Naive thymus-derived CD4-positive, alpha-beta T cell (primary cell): ENCODE results near the gene CGNL1. TPM values are rescaled to one million over a fixed set of nuclear protein-coding genes. Genes with fewer than 3 reads are reported as not detected.

Source experiments
- ATAC-seq: fragments of 150-1000 bp; cut with Tn5 transposase; 2 replicates; pipeline ENCODE4 v1.10.0; 2021; ENCODE audit warnings: mild to moderate bottlenecking, moderate library complexity
- CTCF ChIA-PET: fragments of 350-600 bp; sonication (Branson Sonifier 250); formaldehyde crosslinking; loops from one replicate; lab custom pipeline; 2021; ENCODE audit warnings: antibody characterized with exemption; lab: Charles Lee
- POLR2A ChIA-PET: fragments of 350-600 bp; sonication (Branson Sonifier 250); formaldehyde crosslinking; loops from one replicate; lab custom pipeline; 2021; ENCODE audit warnings: antibody characterized with exemption, inconsistent platforms; lab: Charles Lee
- DNase-seq, 9 donors: peaks; one replicate each; pipeline versions ENCODE4 v3.0.0 to v3.0.0-alpha.2; 2020 to 2022; ENCODE audit warnings: mixed read lengths in 1 of 9
- H3K27ac ChIP-seq: one replicate; pipeline ENCODE4 v1.7.0; 2013; ENCODE audit warnings: mild to moderate bottlenecking, low read depth, low read length, moderate library complexity
- H3K27me3 ChIP-seq, 2 donors: one replicate each; pipeline ENCODE4 v1.7.0; 2013; ENCODE audit warnings: low read length in 2 of 2, mild to moderate bottlenecking in 2 of 2, moderate library complexity in 2 of 2; ENCODE audit not compliant: control insufficient read depth in 2 of 2, insufficient read depth in 2 of 2
- H3K36me3 ChIP-seq, 3 experiments: 1 replicate in 2 of 3; 2 replicates in 1 of 3; pipeline ENCODE4 v1.7.0; 2013; ENCODE audit warnings: low read length in 3 of 3, mild to moderate bottlenecking in 3 of 3, moderate library complexity in 1 of 3; ENCODE audit not compliant: insufficient read depth in 3 of 3, control insufficient read depth in 2 of 3
- H3K4me1 ChIP-seq, 2 donors: one replicate each; pipeline ENCODE4 v1.7.0; 2013; ENCODE audit warnings: low read length in 2 of 2, mild to moderate bottlenecking in 2 of 2, moderate library complexity in 1 of 2; ENCODE audit not compliant: control insufficient read depth in 2 of 2, insufficient read depth in 2 of 2
- H3K4me3 ChIP-seq: 2 replicates; pipeline ENCODE4 v1.7.0; 2013; ENCODE audit warnings: mild to moderate bottlenecking, low read length
- H3K9me3 ChIP-seq, 3 experiments: 1 replicate in 2 of 3; 2 replicates in 1 of 3; pipeline ENCODE4 v1.7.0; 2013; ENCODE audit warnings: low read length in 3 of 3; ENCODE audit not compliant: control insufficient read depth in 2 of 3
- H3K27ac Mint-ChIP-seq, 9 donors: one replicate each; pipeline ENCODE4 v1.8.0; 2020 to 2022; ENCODE audit warnings: mixed read lengths in 9 of 9, mild to moderate bottlenecking in 8 of 9, moderate library complexity in 5 of 9, inconsistent platforms in 2 of 9
- H3K27me3 Mint-ChIP-seq, 5 donors: one replicate each; pipeline ENCODE4 v1.8.0; 2021 to 2022; ENCODE audit warnings: mixed read lengths in 5 of 5, mild to moderate bottlenecking in 1 of 5
- H3K36me3 Mint-ChIP-seq, 5 donors: one replicate each; pipeline ENCODE4 v1.8.0; 2020 to 2022; ENCODE audit warnings: mixed read lengths in 5 of 5, mild to moderate bottlenecking in 3 of 5, inconsistent platforms in 1 of 5
- H3K4me1 Mint-ChIP-seq, 7 donors: one replicate each; pipeline ENCODE4 v1.8.0; 2020 to 2022; ENCODE audit warnings: mixed read lengths in 7 of 7, mild to moderate bottlenecking in 3 of 7, inconsistent platforms in 1 of 7
- H3K4me3 Mint-ChIP-seq, 10 donors: one replicate each; pipeline ENCODE4 v1.8.0; 2020 to 2022; ENCODE audit warnings: mild to moderate bottlenecking in 10 of 10, mixed read lengths in 10 of 10, moderate library complexity in 6 of 10, inconsistent platforms in 2 of 10
- H3K9me3 Mint-ChIP-seq, 11 donors: one replicate each; pipeline ENCODE4 v1.8.0; 2020 to 2022; ENCODE audit warnings: mixed read lengths in 11 of 11, mild to moderate bottlenecking in 4 of 11, inconsistent platforms in 1 of 11, moderate library complexity in 1 of 11
- intact Hi-C, 2 donors: fragments of 100-400 bp; cut with micrococcal nuclease; formaldehyde crosslinking; loops; one replicate each; pipeline ENCODE4 v1.15.1; 2023
- polyA plus RNA-seq, 2 donors: library from polyadenylated mRNA; unstranded; fragments of 300-500 nt; fragmentation: Illumina TruSeq; gene quantifications; one replicate each; pipeline ENCODE4 v1.2.3, GENCODE V29; 2021
- total RNA-seq, 6 experiments: library from RNA in 5 of 6; stranded (reverse) in 5 of 6; gene quantifications; 1 replicate in 5 of 6; 2 replicates in 1 of 6; pipeline ENCODE4 v1.2.3 and lab custom pipeline; 2021 to 2026

Gene CGNL1
- total and polyA plus RNA-seq, 7 experiments from 2014 or later = not detected

DNA sequence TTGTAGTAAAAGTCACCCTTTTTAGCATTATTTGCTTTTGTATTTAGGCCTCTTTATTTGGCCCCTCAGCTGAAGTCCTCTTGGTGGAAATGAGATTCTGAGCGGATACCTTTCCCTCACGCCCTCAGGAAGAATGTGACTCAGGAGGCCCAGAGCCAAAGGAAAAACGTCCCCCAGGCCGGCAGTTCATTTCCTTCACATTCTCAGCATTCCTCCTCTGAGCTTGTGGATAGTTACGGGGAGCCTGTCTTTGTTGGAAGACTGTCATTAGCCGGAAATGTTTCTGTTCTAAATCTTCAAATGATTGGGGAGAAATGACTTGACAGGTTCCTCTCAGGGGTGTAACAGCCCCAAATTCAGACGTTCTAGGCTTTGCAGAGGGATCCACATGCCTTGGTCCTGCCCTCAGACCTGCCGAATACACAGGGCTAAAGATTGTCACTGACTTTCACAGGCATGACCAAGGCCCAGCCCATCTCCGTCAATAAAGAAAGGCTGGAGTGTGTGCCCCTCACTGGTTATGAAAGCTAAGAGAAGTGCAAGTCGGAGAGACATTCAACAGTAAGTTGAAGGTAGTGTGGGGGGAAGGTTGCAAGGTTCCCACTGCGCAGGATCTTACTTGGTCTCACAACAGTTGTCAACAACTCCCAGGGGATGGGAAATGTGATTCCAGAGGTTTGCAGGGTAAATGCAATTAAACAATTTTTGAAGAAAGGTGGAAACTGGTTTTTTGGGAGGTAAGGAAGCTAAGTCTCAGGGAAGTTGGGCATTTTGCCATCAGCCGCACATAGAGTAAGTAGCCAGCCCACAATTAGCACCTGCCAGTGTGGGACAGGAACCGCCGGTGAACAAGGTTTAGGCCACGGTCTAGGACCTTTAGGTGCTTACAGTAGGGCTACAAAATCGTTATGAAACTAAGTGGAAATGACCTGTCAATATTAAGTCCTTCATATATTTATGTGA is 175.7 kb downstream of the CGNL1 start:
- no peak for DNase-seq
- intact Hi-C loops = no loop called here
- H3K27ac Mint-ChIP-seq = no peak overlapping the region

DNA sequence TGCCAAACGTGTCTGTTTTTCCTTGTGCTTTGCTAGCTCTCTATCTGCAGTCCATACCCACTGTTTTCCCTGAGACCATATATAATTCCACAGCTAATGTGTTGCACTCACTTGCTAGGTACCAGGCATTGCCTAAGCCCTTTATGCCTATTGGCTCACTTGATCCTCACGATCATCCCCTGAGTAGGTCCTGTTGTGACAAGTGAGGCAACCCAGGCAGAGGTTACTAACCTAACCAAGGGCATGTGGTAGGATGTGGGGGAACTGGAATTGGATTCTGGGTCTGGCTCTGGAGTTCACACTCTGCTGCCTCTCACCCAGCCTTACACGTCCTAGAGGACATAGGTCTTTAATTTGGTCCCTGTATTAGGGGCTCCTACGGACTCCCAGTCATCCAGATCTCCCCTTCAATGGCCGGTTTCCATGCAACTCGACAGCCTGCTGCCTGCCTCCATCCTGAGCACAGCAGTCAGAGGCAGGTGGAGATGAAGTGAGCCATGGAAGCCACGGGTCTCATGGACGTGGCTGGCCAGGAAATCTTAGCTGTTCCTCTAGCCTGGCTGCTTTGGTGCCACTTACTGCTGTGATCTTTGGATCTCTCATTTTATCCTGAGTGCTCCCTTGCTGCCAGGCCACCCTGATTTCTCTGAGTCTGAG is 176.5 kb downstream of the CGNL1 start:
- intact Hi-C loops = no loop called here
- Histone ChIP-seq H3K4me1 (no peaks in the 10 kb centered on the region), H3K27me3 (no peaks in the 10 kb centered on the region), H3K27ac (no peak overlapping the region), H3K36me3 (no peaks in the 10 kb centered on the region), H3K4me3 (no peak overlapping the region), H3K9me3 (no peaks in the 10 kb centered on the region)
- Mint-ChIP-seq H3K4me3 (no peak overlapping the region), H3K27me3 (peaks cover 0 to 15% (median 0%) of the 10 kb centered on the region in 5 donors), H3K4me1 (peaks cover 0 to 2% (median 0%) of the 10 kb centered on the region in 7 donors), H3K27ac (no peak overlapping the region), H3K9me3 (no peaks in the 10 kb centered on the region), H3K36me3 (no peaks in the 10 kb centered on the region)
- POLR2A ChIA-PET = no interaction called here
- CTCF ChIA-PET = no interaction called here
- ATAC-seq (no peak), DNase-seq (no peak)

More for the DNA sequence above, 175.7 kb downstream of the CGNL1 start:
- Histone ChIP-seq H3K4me1 (no peaks in the 10 kb centered on the region), H3K9me3 (no peaks in the 10 kb centered on the region), H3K27ac (no peak overlapping the region), H3K36me3 (no peaks in the 10 kb centered on the region), H3K27me3 (no peaks in the 10 kb centered on the region), H3K4me3 (no peak overlapping the region)
- H3K4me3 Mint-ChIP-seq = no peak overlapping the region
- ChIA-PET POLR2A (no interaction called here), CTCF (no interaction called here)
- H3K27me3 Mint-ChIP-seq = peaks cover 0 to 15% (median 0%) of the 10 kb centered on the region in 5 donors
- no peak for ATAC-seq
- no peaks in the 10 kb centered on the region for H3K36me3 Mint-ChIP-seq
- H3K4me1 Mint-ChIP-seq = peaks cover 0 to 2% (median 0%) of the 10 kb centered on the region in 7 donors
- no peaks in the 10 kb centered on the region for H3K9me3 Mint-ChIP-seq

DNA sequence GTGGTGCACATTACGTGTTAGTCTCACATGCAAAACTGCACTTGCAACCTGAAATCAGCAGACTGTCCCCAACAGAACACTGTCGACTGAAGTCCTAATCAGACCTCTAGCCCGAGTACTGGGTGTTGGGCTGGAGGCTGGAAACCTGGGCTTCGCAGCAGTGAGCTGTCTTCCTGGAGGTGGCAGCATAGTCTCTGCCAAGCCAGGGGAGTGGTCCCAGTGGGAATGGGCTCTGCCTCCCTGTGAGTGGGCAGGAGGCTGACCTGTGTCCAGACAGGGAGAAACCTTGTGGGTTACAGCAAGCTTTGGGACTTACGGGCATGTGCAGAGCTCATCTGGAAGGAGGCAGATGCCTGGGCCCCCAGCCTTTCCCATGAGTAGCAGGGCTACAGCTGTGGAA is 177.2 kb downstream of the CGNL1 start:
- Mint-ChIP-seq H3K4me1 (peaks cover 0 to 2% (median 0%) of the 10 kb centered on the region in 7 donors), H3K36me3 (no peaks in the 10 kb centered on the region), H3K27me3 (peaks cover 0 to 15% (median 0%) of the 10 kb centered on the region in 5 donors), H3K4me3 (no peak overlapping the region), H3K27ac (no peak overlapping the region), H3K9me3 (no peaks in the 10 kb centered on the region)
- ATAC-seq (no peak), DNase-seq (no peak)
- Histone ChIP-seq H3K9me3 (no peaks in the 10 kb centered on the region), H3K36me3 (no peaks in the 10 kb centered on the region), H3K27ac (no peak overlapping the region), H3K4me3 (no peak overlapping the region), H3K27me3 (no peaks in the 10 kb centered on the region), H3K4me1 (no peaks in the 10 kb centered on the region)
- intact Hi-C loops = no loop called here
- ChIA-PET POLR2A (no interaction called here), CTCF (no interaction called here)

DNA sequence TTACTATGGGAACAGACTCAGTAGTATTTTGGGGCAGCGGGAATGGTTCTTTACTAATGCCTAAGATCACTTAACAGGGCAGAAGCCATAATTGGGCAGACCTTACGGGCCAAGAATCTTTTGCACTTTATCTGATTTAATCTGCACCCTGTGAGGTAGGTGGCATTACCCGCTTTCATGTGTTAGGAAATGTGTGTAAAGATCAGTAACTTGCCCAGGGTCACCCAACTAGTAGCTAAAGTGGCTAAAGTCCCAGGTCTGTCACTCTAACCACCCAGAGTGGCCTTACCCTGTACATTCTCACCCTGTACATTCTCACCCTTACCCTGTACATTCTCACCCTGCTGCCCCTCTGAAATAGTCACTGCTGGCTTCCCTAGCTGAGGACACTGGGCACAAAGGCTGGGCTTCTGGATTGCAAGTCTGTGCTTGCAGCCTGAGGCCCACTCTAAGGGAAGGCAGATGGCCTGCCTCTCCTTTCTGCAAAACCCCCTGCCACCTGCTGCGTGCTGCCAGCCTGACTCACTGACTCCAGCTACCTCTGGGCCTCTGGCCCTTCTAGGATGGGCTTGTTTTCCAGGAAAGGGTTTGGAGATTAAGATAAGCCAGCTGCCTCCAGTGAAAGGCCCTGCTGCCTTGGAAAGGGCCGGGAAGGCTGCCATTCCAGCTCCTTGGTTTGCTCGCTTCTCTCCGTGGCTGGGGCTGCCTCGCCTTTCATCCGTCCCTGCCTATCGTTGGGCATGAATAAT is 177.9 kb downstream of the CGNL1 start:
- Histone ChIP-seq H3K27ac (no peak overlapping the region), H3K4me1 (no peaks in the 10 kb centered on the region), H3K9me3 (no peaks in the 10 kb centered on the region), H3K4me3 (no peak overlapping the region), H3K36me3 (no peaks in the 10 kb centered on the region), H3K27me3 (no peaks in the 10 kb centered on the region)
- Mint-ChIP-seq H3K27ac (no peak overlapping the region), H3K27me3 (peaks cover 0 to 15% (median 0%) of the 10 kb centered on the region in 5 donors), H3K36me3 (no peaks in the 10 kb centered on the region), H3K4me1 (peaks cover 0 to 2% (median 0%) of the 10 kb centered on the region in 7 donors), H3K9me3 (no peaks in the 10 kb centered on the region), H3K4me3 (no peak overlapping the region)
- ChIA-PET CTCF (interaction anchor here (0.6 kb wide), 1 partner anchor 1323 kb away, joined by 4 read pairs; no protein-coding TSS in a partner anchor), POLR2A (no interaction called here)
- intact Hi-C loops = no loop called here
- ATAC-seq = no peak
- no peak for DNase-seq

DNA sequence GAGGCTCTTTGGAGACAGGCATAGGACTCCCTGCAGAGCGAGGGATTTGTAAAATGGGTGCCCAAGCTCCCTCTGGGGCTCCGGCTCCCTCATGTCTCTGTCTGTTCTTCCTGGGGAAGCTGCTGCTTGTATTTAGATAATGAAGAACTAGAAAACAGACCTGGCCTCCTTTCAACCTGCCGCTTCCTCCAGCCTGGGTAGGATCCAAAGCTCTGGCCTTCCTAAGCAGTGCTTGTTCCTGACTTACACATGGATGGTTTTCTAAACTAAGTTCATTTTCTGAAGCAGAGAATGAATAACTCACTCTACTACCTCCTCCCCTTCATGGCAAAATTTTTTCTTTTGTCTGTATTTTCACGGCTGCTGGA is 178.5 kb downstream of the CGNL1 start:
- no peak overlapping the region for H3K4me3 ChIP-seq
- POLR2A ChIA-PET = no interaction called here
- no peaks in the 10 kb centered on the region for H3K4me1 ChIP-seq
- no peak overlapping the region for H3K27ac ChIP-seq
- no peaks in the 10 kb centered on the region for H3K36me3 Mint-ChIP-seq
- no peaks in the 10 kb centered on the region for H3K9me3 Mint-ChIP-seq
- DNase-seq (no peak), ATAC-seq (no peak)
- intact Hi-C loops = no loop called here
- H3K27me3 Mint-ChIP-seq = peaks cover 0 to 15% (median 0%) of the 10 kb centered on the region in 5 donors
- H3K4me1 Mint-ChIP-seq = peaks cover 0 to 2% (median 0%) of the 10 kb centered on the region in 7 donors
- no peaks in the 10 kb centered on the region for H3K9me3 ChIP-seq
- CTCF ChIA-PET = interaction anchor here (0.6 kb wide), 1 partner anchor 1322 kb away, joined by 4 read pairs; no protein-coding TSS in a partner anchor
- no peaks in the 10 kb centered on the region for H3K27me3 ChIP-seq
- H3K4me3 Mint-ChIP-seq = no peak overlapping the region
- H3K36me3 ChIP-seq = no peaks in the 10 kb centered on the region
- no peak overlapping the region for H3K27ac Mint-ChIP-seq

DNA sequence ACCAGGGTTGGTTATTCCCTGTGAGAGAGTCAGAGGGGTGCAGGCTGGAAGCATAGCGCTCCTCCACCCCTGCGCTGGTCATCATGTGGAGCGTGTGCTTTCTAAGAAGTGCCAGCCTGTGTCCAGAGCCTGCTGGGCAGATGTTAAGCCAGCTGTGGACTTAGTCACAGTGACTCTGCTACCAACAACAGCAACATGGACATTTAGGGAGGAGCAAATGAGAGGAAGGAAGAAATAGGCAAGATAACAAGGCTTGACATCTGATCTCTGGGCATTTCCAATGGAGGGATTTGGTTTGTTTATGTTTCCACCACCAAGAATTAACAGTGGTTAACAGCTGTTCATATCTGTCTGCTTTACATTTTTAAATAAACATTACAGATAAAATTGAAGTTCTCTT is 179.0 kb downstream of the CGNL1 start:
- no peaks in the 10 kb centered on the region for H3K4me1 ChIP-seq
- H3K36me3 Mint-ChIP-seq = no peaks in the 10 kb centered on the region
- peaks cover 0 to 15% (median 0%) of the 10 kb centered on the region in 5 donors for H3K27me3 Mint-ChIP-seq
- intact Hi-C loops = no loop called here
- POLR2A ChIA-PET = no interaction called here
- no peak overlapping the region for H3K27ac ChIP-seq
- H3K4me3 Mint-ChIP-seq = no peak overlapping the region
- H3K9me3 ChIP-seq = no peaks in the 10 kb centered on the region
- H3K9me3 Mint-ChIP-seq = no peaks in the 10 kb centered on the region
- no peak for ATAC-seq
- no peaks in the 10 kb centered on the region for H3K36me3 ChIP-seq
- DNase-seq = no peak
- peaks cover 0 to 3% (median 0%) of the 10 kb centered on the region in 7 donors for H3K4me1 Mint-ChIP-seq
- CTCF ChIA-PET = interaction anchor here (0.6 kb wide), 1 partner anchor 1322 kb away, joined by 4 read pairs; no protein-coding TSS in a partner anchor
- H3K27ac Mint-ChIP-seq = no peak overlapping the region
- H3K4me3 ChIP-seq = no peak overlapping the region
- H3K27me3 ChIP-seq = no peaks in the 10 kb centered on the region
